Trophoblast cell (in vitro differentiated cells and primary cell): ENCODE measurements around the gene CFAP99.

Experiments used
- DNase-seq, 2 donors: peaks; one replicate each; pipeline ENCODE4 v3.0.0-alpha.2; 2016
- H2AFZ ChIP-seq: 2 replicates; pipeline ENCODE4 v1.6.1; 2013; ENCODE audit warnings: low read length, moderate library complexity, mild to moderate bottlenecking; ENCODE audit not compliant: insufficient read depth, poor library complexity
- H2AK5ac ChIP-seq: 2 replicates; pipeline ENCODE4 v1.6.1; 2013; ENCODE audit warnings: mild to moderate bottlenecking, low read length
- H2BK120ac ChIP-seq: 2 replicates; pipeline ENCODE4 v1.6.1; 2013; ENCODE audit warnings: low read length, mild to moderate bottlenecking, moderate library complexity; ENCODE audit not compliant: insufficient read depth, poor library complexity
- H2BK12ac ChIP-seq: 2 replicates; pipeline ENCODE4 v1.6.1; 2013; ENCODE audit warnings: mild to moderate bottlenecking, low read length, moderate library complexity
- H2BK5ac ChIP-seq: 2 replicates; pipeline ENCODE4 v1.6.1; 2013; ENCODE audit warnings: low read length, low read depth, moderate library complexity, mild to moderate bottlenecking; ENCODE audit not compliant: poor library complexity
- H3K14ac ChIP-seq: 2 replicates; pipeline ENCODE4 v1.6.1; 2013; ENCODE audit warnings: mild to moderate bottlenecking, low read length
- H3K18ac ChIP-seq: 2 replicates; pipeline ENCODE4 v1.6.1; 2013; ENCODE audit warnings: mild to moderate bottlenecking, low read length
- H3K23ac ChIP-seq: 2 replicates; pipeline ENCODE4 v1.6.1; 2013; ENCODE audit warnings: low read length
- H3K27ac ChIP-seq: 2 replicates; pipeline ENCODE4 v1.5.1; 2013; ENCODE audit warnings: low read depth, mild to moderate bottlenecking, inconsistent platforms, low read length, moderate library complexity
- H3K27me3 ChIP-seq: 2 replicates; pipeline ENCODE4 v1.6.1; 2013; ENCODE audit warnings: inconsistent platforms, mild to moderate bottlenecking, low read length, moderate library complexity; ENCODE audit not compliant: insufficient read depth
- H3K36me3 ChIP-seq, 2 experiments: 1 replicate in 1 of 2; 2 replicates in 1 of 2; pipeline ENCODE4 v1.6.1; 2013; ENCODE audit warnings: low read length in 2 of 2, mild to moderate bottlenecking in 2 of 2, moderate library complexity in 1 of 2; ENCODE audit not compliant: insufficient read depth in 2 of 2, control insufficient read depth in 1 of 2
- H3K4ac ChIP-seq: 2 replicates; pipeline ENCODE4 v1.6.1; 2013; ENCODE audit warnings: low read depth, mild to moderate bottlenecking, low read length, moderate library complexity
- H3K4me1 ChIP-seq, 2 experiments: 1 replicate in 1 of 2; 2 replicates in 1 of 2; pipeline ENCODE4 v1.6.1; 2013; ENCODE audit warnings: low read length in 2 of 2, mild to moderate bottlenecking in 2 of 2, moderate library complexity in 1 of 2; ENCODE audit not compliant: insufficient read depth in 2 of 2, control insufficient read depth in 1 of 2
- H3K4me2 ChIP-seq: 2 replicates; pipeline ENCODE4 v1.6.1; 2013; ENCODE audit warnings: inconsistent platforms, mild to moderate bottlenecking, low read length, moderate library complexity
- H3K4me3 ChIP-seq: 2 replicates; pipeline ENCODE4 v1.5.1; 2013; ENCODE audit warnings: mild to moderate bottlenecking, low read depth, low read length, inconsistent platforms
- H3K79me1 ChIP-seq: one replicate; pipeline ENCODE4 v1.6.1; 2013; ENCODE audit warnings: low read length
- H3K79me2 ChIP-seq: 2 replicates; pipeline ENCODE4 v1.6.1; 2013; ENCODE audit warnings: low read length, mild to moderate bottlenecking; ENCODE audit not compliant: control insufficient read depth, insufficient read depth, poor library complexity
- H3K9ac ChIP-seq: 2 replicates; pipeline ENCODE4 v1.6.1; 2013; ENCODE audit warnings: mild to moderate bottlenecking, low read length
- H3K9me3 ChIP-seq: 2 replicates; pipeline ENCODE4 v1.6.1; 2013; ENCODE audit warnings: low read depth, mild to moderate bottlenecking, control low read depth, inconsistent platforms, low read length; ENCODE audit not compliant: insufficient read depth
- H4K12ac ChIP-seq: 2 replicates; pipeline ENCODE4 v1.6.1; 2013; ENCODE audit warnings: low read depth, mild to moderate bottlenecking, low read length, moderate library complexity
- H4K8ac ChIP-seq: 2 replicates; pipeline ENCODE4 v1.6.1; 2013; ENCODE audit warnings: low read depth, mild to moderate bottlenecking, low read length, moderate library complexity
- H4K91ac ChIP-seq: one replicate; pipeline ENCODE4 v1.6.1; 2013; ENCODE audit warnings: low read depth, mild to moderate bottlenecking, low read length, moderate library complexity
- WGBS: extraction: QIAGEN DNeasy Blood & Tissue Kit; methylation state at CpG from one replicate; pipeline ENCODE4 v1.1.7; 2013; ENCODE audit warnings: missing lambda C conversion rate; ENCODE audit not compliant: insufficient read length, insufficient coverage; ENCODE audit errors: extremely low coverage; 5-methylcytosine and 5-hydroxymethylcytosine counted together

The CFAP99 gene

GRCh38 chr4:2423695-2424094 is 4.9 kb downstream of the CFAP99 start:
- Histone ChIP-seq H2BK5ac (no peak overlapping the region), H3K9me3 (peaks cover 4% of the 10 kb centered on the region), H3K79me1 (no peaks in the 10 kb centered on the region), H4K8ac (no peak overlapping the region), H3K79me2 (no peaks in the 10 kb centered on the region), H3K27ac (no peak overlapping the region), H3K9ac (no peak overlapping the region), H4K91ac (no peak overlapping the region), H4K12ac (no peak overlapping the region), H3K27me3 (peaks cover 16% of the 10 kb centered on the region), H2AFZ (no peak overlapping the region), H2BK12ac (no peak overlapping the region), H3K4me1 (peaks cover 2 to 3% of the 10 kb centered on the region in 2 experiments), H3K4ac (no peak overlapping the region), H2AK5ac (no peak overlapping the region), H3K4me3 (no peak overlapping the region), H3K18ac (no peak overlapping the region), H3K36me3 (no peaks in the 10 kb centered on the region), H3K23ac (no peak overlapping the region), H3K4me2 (no peak overlapping the region), H3K14ac (no peak overlapping the region), H2BK120ac (no peak overlapping the region)
- no CpG with 5 or more reads among the region's 10 CpGs for WGBS
- no peak for DNase-seq

DNA sequence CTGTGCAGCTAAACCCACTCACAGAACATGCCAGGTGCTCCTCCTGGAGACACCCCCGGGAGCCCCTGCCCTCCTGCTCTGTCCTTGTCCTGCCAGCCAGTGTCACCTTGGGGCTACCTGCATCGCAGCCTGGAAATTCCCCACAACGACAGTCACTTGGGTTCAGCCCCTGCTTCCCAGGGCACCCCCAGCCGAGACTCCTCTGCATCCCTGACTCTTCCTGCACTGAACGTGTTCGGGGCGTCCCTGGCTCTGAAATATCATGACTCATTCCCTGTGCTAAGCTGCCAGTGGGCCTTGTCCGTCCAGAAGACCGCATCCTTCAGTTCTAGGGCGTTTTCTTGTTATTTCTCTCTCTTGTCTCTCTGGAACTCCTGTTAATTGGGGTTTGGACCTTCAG is 5.8 kb downstream of the CFAP99 start:
- H4K91ac ChIP-seq: no peak overlapping the region
- H3K18ac ChIP-seq: no peak overlapping the region
- H3K27me3 ChIP-seq: peaks cover 12% of the 10 kb centered on the region
- peaks cover 4% of the 10 kb centered on the region for H3K9me3 ChIP-seq
- H3K4me1 ChIP-seq: no peaks in the 10 kb centered on the region
- H3K23ac ChIP-seq: no peak overlapping the region
- no peak overlapping the region for H3K4me2 ChIP-seq
- H3K36me3 ChIP-seq: no peaks in the 10 kb centered on the region
- H4K12ac ChIP-seq: no peak overlapping the region
- H3K4me3 ChIP-seq: no peak overlapping the region
- no peaks in the 10 kb centered on the region for H3K79me1 ChIP-seq
- no peak overlapping the region for H3K14ac ChIP-seq
- no peak overlapping the region for H2BK120ac ChIP-seq
- no peak overlapping the region for H3K27ac ChIP-seq
- no peak overlapping the region for H2AFZ ChIP-seq
- no peaks in the 10 kb centered on the region for H3K79me2 ChIP-seq
- no peak overlapping the region for H2BK5ac ChIP-seq
- H2AK5ac ChIP-seq: no peak overlapping the region
- H2BK12ac ChIP-seq: no peak overlapping the region
- DNase-seq: no peak
- H3K9ac ChIP-seq: no peak overlapping the region
- WGBS: no CpG with 5 or more reads among the region's 10 CpGs
- no peak overlapping the region for H4K8ac ChIP-seq
- H3K4ac ChIP-seq: no peak overlapping the region

GRCh38 chr4:2425386-2426068 is 6.8 kb downstream of the CFAP99 start:
- no peak overlapping the region for H2BK120ac ChIP-seq
- no CpG with 5 or more reads among the region's 13 CpGs for WGBS
- H4K12ac ChIP-seq: no peak overlapping the region
- no peak overlapping the region for H3K18ac ChIP-seq
- no peak overlapping the region for H3K23ac ChIP-seq
- no peaks in the 10 kb centered on the region for H3K79me1 ChIP-seq
- H3K14ac ChIP-seq: no peak overlapping the region
- no peak overlapping the region for H2BK12ac ChIP-seq
- H4K8ac ChIP-seq: no peak overlapping the region
- H3K36me3 ChIP-seq: no peaks in the 10 kb centered on the region
- H3K4me3 ChIP-seq: no peak overlapping the region
- no peak overlapping the region for H2BK5ac ChIP-seq
- DNase-seq: no peak
- no peak overlapping the region for H3K4me2 ChIP-seq
- peaks cover 3% of the 10 kb centered on the region for H3K27me3 ChIP-seq
- H2AFZ ChIP-seq: no peak overlapping the region
- H3K79me2 ChIP-seq: no peaks in the 10 kb centered on the region
- no peak overlapping the region for H4K91ac ChIP-seq
- H3K4me1 ChIP-seq: no peaks in the 10 kb centered on the region
- no peak overlapping the region for H3K9ac ChIP-seq
- H3K27ac ChIP-seq: no peak overlapping the region
- peaks cover 4% of the 10 kb centered on the region for H3K9me3 ChIP-seq
- no peak overlapping the region for H3K4ac ChIP-seq
- no peak overlapping the region for H2AK5ac ChIP-seq

DNA sequence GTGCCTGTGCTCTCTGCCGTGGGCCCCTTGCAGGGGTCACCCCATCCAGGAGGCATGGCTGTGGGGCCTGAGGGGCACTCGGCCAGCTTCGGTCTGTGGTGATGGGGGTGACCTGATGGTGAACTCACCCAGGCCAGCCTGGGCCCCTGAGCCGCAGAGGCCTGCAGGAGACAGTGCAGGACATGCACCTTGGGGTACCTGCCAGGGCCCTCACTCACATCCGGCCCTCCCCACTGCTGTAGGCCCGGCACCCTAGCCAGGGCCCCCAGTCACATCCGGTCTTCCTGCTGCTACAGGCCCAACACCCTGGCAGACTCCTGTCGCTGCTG is 7.3 kb downstream of the CFAP99 start:
- no peaks in the 10 kb centered on the region for H3K36me3 ChIP-seq
- H3K79me1 ChIP-seq: no peaks in the 10 kb centered on the region
- H2AK5ac ChIP-seq: no peak overlapping the region
- H3K14ac ChIP-seq: no peak overlapping the region
- H3K4me1 ChIP-seq: no peaks in the 10 kb centered on the region
- H3K23ac ChIP-seq: no peak overlapping the region
- H4K12ac ChIP-seq: no peak overlapping the region
- no peak overlapping the region for H4K8ac ChIP-seq
- no peak for DNase-seq
- peaks cover 4% of the 10 kb centered on the region for H3K9me3 ChIP-seq
- no peak overlapping the region for H3K4ac ChIP-seq
- H2AFZ ChIP-seq: no peak overlapping the region
- H2BK12ac ChIP-seq: no peak overlapping the region
- H3K4me2 ChIP-seq: no peak overlapping the region
- no peak overlapping the region for H2BK5ac ChIP-seq
- no peak overlapping the region for H3K18ac ChIP-seq
- H3K9ac ChIP-seq: no peak overlapping the region
- no peaks in the 10 kb centered on the region for H3K79me2 ChIP-seq
- H3K4me3 ChIP-seq: no peak overlapping the region
- no CpG with 5 or more reads among the region's 8 CpGs for WGBS
- no peak overlapping the region for H3K27ac ChIP-seq
- H2BK120ac ChIP-seq: no peak overlapping the region
- H3K27me3 ChIP-seq: no peaks in the 10 kb centered on the region
- H4K91ac ChIP-seq: no peak overlapping the region
